OCI-LY3 (cell line): ENCODE results near the gene HELZ2.

Experiments used
- H2AFZ ChIP-seq: fragments of 200-600, 300-600 bp; shearing (Covaris generic); 2 replicates; pipeline ENCODE4 v1.6.0; 2014; ENCODE audit warnings: antibody characterized with exemption, low read depth, low read length
- H3K27ac ChIP-seq: fragments of 200-600, 300-600 bp; sonication (generic); 2 replicates; pipeline ENCODE4 v1.5.1; 2014; ENCODE audit warnings: mild to moderate bottlenecking, low read length, moderate library complexity, mixed read lengths
- H3K27me3 ChIP-seq: fragments of 200-600, 300-600 bp; sonication (generic); 2 replicates; pipeline ENCODE4 v1.6.1; 2014; ENCODE audit warnings: low read depth, low read length, mixed read lengths
- H3K36me3 ChIP-seq: fragments of 200-600, 300-600 bp; sonication (generic); replicated peaks from 2 replicates; pipeline ENCODE3; 2014; ENCODE audit warnings: low read depth, low read length, mixed read lengths
- H3K4me1 ChIP-seq: fragments of 300-600, 200-600 bp; sonication (generic); 2 replicates; pipeline ENCODE4 v1.6.1; 2014; ENCODE audit warnings: low read length, mixed read lengths
- H3K4me2 ChIP-seq: fragments of 200-600, 300-600 bp; sonication (generic); 2 replicates; pipeline ENCODE4 v1.6.1; 2014; ENCODE audit warnings: low read length, mixed read lengths
- H3K4me3 ChIP-seq: fragments of 300-600, 200-600 bp; sonication (generic); 2 replicates; pipeline ENCODE4 v1.5.1; 2014; ENCODE audit warnings: antibody characterized with exemption, mild to moderate bottlenecking, low read length, moderate library complexity
- H3K79me2 ChIP-seq: fragments of 300-600, 200-600 bp; shearing (Covaris generic); 2 replicates; pipeline ENCODE4 v1.6.1; 2014; ENCODE audit warnings: mild to moderate bottlenecking, low read length, mixed read lengths
- H3K9ac ChIP-seq: fragments of 300-600, 200-600 bp; shearing (Covaris generic); 2 replicates; pipeline ENCODE4 v1.6.0; 2014; ENCODE audit warnings: mild to moderate bottlenecking, low read length, moderate library complexity
- H3K9me3 ChIP-seq: fragments of 200-600, 300-600 bp; shearing (Covaris generic); 2 replicates; pipeline ENCODE4 v1.6.1; 2014; ENCODE audit warnings: low read length, mixed read lengths; ENCODE audit not compliant: insufficient read depth
- H4K20me1 ChIP-seq: fragments of 200-600, 300-600 bp; sonication (generic); 2 replicates; pipeline ENCODE4 v1.6.1; 2016; ENCODE audit warnings: low read length, mixed read lengths; ENCODE audit not compliant: insufficient read depth
- CTCF ChIP-seq: fragments of 200-600, 300-600 bp; sonication (generic); IDR thresholded peaks from 2 replicates; pipeline ENCODE4 v1.5.1; 2014; ENCODE audit warnings: antibody characterized with exemption, low read length, low read depth
- EZH2phosphoT487 ChIP-seq: fragments of 200-600 bp; shearing (Covaris generic); IDR thresholded peaks from 2 replicates; pipeline ENCODE4 v1.6.1; 2018; ENCODE audit warnings: antibody characterized with exemption, mixed run types, low read depth

The HELZ2 gene

GRCh38 chr20:63548542-63548941 lies 25.5 kb downstream of the HELZ2 start:
- Histone ChIP-seq H3K27me3 (peaks cover 78% of the 10 kb centered on the region), H3K4me1 (peaks cover 10% of the 10 kb centered on the region), H3K9ac (no peak overlapping the region), H3K36me3 (no peaks in the 10 kb centered on the region), H3K79me2 (no peaks in the 10 kb centered on the region), H4K20me1 (peaks cover 4% of the 10 kb centered on the region; the same call in 1 of the 2 replicates), H3K4me2 (no peak overlapping the region), H2AFZ (no peak overlapping the region), H3K4me3 (no peak overlapping the region), H3K27ac (no peak overlapping the region), H3K9me3 (no peaks in the 10 kb centered on the region)
- TF ChIP-seq CTCF = no peak
- no peak for TF ChIP-seq EZH2phosphoT487

- no peak within 1 kb of the TSS for H3K9ac ChIP-seq
- no peak within 1 kb of the TSS for H3K27ac ChIP-seq
- no peak for TF ChIP-seq CTCF
- TF ChIP-seq EZH2phosphoT487 = no peak
- H3K4me2 ChIP-seq = no peak within 1 kb of the TSS
- H4K20me1 ChIP-seq = peaks cover 4% of the 10 kb centered on the region; the same call in 1 of the 2 replicates
- H3K4me3 ChIP-seq = no peak within 1 kb of the TSS
- peaks cover 75% of the 10 kb centered on the region for H3K27me3 ChIP-seq
- peaks cover 9% of the 10 kb centered on the region for H3K4me1 ChIP-seq
- no peaks in the 10 kb centered on the region for H3K36me3 ChIP-seq
- H2AFZ ChIP-seq = no peak within 1 kb of the TSS
- H3K9me3 ChIP-seq = no peaks in the 10 kb centered on the region
- H3K79me2 ChIP-seq = no peaks in the 10 kb centered on the region
These were observed 26.1 kb downstream of the HELZ2 start, which contains the start of gene SRMS for GRCh38 chr20:63547725-63548480. TSS of gene SRMS (minus strand) at chr20:63547749. CDS start at chr20:63547463, 286 bp downstream.

GRCh38 chr20:63546956-63547724 lies 26.9 kb downstream of the HELZ2 start:
- Histone ChIP-seq H3K4me3 (no peak overlapping the region), H3K36me3 (no peaks in the 10 kb centered on the region), H3K4me1 (peaks cover 11% of the 10 kb centered on the region), H3K9me3 (no peaks in the 10 kb centered on the region), H3K27ac (no peak overlapping the region), H3K9ac (no peak overlapping the region), H3K4me2 (no peak overlapping the region), H3K79me2 (no peaks in the 10 kb centered on the region), H3K27me3 (peaks cover 67% of the 10 kb centered on the region), H2AFZ (no peak overlapping the region), H4K20me1 (peaks cover 4% of the 10 kb centered on the region; the same call in 1 of the 2 replicates)
- TF ChIP-seq EZH2phosphoT487 = no peak
- no peak for TF ChIP-seq CTCF

GRCh38 chr20:63546256-63546955 lies 27.6 kb downstream of the HELZ2 start:
- H3K4me2 ChIP-seq = no peak overlapping the region
- H3K27me3 ChIP-seq = peaks cover 63% of the 10 kb centered on the region
- no peak overlapping the region for H3K27ac ChIP-seq
- H4K20me1 ChIP-seq = peaks cover 4% of the 10 kb centered on the region; the same call in 1 of the 2 replicates
- H2AFZ ChIP-seq = no peak overlapping the region
- no peaks in the 10 kb centered on the region for H3K9me3 ChIP-seq
- H3K9ac ChIP-seq = no peak overlapping the region
- no peak overlapping the region for H3K4me3 ChIP-seq
- H3K36me3 ChIP-seq = no peaks in the 10 kb centered on the region
- H3K4me1 ChIP-seq = peaks cover 13% of the 10 kb centered on the region
- TF ChIP-seq EZH2phosphoT487 (no peak), CTCF (no peak)
- no peaks in the 10 kb centered on the region for H3K79me2 ChIP-seq
